ENCODE data around the gene RNU2-63P.
"Not testable (repeated sequence)": the region's sequence is repeated elsewhere in the genome, so short reads cannot be mapped to it uniquely, and the experiment has no call there.

DNA sequence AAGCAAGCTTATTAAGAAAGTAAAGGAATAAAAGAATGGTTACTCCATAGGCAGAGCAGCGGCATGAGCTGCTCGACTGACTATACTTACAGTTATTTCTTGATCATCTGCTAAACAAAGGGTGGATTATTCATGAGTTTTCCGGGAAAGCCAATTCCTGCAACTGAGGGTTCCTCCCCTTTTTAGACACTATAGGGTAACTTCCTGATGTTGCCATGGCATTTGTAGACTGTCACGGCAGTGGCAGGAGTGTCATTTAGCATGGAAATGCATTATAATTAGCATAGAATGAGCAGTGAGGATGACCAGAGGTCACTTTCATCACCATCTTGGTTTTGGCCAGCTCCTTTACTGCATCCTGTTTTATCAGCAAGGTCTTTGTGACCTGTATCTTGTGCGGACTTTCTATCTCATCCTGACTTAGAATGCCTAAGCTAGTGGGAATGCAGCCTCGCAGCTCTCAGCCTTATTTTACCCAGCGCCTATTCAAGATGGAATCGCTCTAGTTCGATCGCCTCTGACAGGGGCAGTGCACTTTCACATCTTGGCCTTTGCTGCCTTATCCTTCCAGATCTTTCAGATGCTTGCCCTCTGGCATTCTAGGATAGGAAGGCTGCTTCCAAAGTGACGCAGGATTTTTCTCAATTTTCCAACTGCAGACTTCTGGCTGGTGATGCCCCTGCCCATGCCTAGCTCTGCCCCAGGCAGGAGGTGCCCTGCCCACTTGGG lies 1.9 kb upstream of the RNU2-63P start:
- TF ChIP-seq CTCF, POLR2A (IDR thresholded peaks at IDR 0.05): not testable (repeated sequence)
